ENCODE results near the gene SURF2.

SURF2 gene

DNA sequence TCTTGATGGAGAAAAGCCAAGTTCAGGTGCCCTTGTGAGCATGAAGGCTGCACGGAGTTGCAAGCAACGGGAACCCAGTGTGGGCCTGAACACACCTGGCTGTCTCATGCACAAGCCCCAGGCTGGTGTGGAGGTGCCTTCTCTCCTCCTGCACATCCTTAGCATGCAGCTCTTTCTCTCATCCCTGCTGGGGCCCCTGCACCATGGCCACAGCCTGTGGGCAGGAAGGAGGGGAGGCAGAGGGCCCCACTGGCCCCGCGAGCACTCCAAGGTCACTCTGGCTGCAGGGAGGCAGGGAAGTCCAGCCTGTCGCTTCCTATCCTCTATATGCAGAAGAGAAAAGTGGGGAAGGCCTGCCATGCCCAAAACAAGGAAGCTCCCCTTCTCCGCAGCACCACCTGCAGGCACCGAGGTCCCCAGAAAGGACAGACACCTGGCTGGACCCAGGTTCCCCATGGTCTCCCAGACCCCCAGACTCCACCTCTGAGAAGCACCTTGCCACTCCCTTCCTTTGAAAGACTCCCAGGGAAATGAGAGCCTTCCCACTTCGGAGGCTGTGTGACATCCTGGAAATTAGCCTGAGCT lies 38.4 kb downstream of the SURF2 start:
- Histone ChIP-seq H3K4me1 (no peaks in the 10 kb centered on the region), H3K27ac (no peak overlapping the region), H3K27me3 (peaks cover 0 to 34% of the 10 kb centered on the region in 2 donors), H3K4me3 (no peak overlapping the region), H3K36me3 (peaks cover 0 to under 1% (median 0%) of the 10 kb centered on the region in 3 donors), H3K9me3 (no peaks in the 10 kb centered on the region)
- intact Hi-C loops (cut with DNase I; ENCODE audit: low total_unique reads): no loop called here
- no peak for DNase-seq
- TF ChIP-seq, protein P1, sequence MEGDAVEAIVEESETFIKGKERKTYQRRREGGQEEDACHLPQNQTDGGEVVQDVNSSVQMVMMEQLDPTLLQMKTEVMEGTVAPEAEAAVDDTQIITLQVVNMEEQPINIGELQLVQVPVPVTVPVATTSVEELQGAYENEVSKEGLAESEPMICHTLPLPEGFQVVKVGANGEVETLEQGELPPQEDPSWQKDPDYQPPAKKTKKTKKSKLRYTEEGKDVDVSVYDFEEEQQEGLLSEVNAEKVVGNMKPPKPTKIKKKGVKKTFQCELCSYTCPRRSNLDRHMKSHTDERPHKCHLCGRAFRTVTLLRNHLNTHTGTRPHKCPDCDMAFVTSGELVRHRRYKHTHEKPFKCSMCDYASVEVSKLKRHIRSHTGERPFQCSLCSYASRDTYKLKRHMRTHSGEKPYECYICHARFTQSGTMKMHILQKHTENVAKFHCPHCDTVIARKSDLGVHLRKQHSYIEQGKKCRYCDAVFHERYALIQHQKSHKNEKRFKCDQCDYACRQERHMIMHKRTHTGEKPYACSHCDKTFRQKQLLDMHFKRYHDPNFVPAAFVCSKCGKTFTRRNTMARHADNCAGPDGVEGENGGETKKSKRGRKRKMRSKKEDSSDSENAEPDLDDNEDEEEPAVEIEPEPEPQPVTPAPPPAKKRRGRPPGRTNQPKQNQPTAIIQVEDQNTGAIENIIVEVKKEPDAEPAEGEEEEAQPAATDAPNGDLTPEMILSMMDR (IDR thresholded peaks at IDR 0.05): no peak

DNA sequence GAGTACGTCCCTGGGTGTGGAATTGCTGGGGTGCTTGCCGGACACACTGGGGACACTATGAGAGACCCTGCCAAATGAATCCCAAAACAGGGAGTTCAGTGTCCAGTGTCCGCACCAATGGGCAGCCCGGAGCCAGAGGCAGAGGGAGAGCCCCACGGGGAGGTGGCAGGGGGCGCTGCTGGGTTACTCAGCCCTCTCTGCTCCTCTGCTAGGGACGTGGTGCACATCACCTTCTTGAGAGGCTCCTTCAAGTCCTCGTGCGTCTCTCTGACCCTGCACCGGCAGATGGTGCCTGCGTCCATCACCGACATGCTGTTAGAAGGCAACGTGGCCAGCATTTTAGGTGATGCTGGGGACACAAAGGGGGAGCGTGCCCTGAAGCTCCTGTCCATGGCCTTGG lies 40.6 kb downstream of the SURF2 start:
- Histone ChIP-seq H3K27me3 (peaks cover 0 to 23% of the 10 kb centered on the region in 2 donors), H3K36me3 (peaks cover 0 to 18% (median 0%) of the 10 kb centered on the region in 3 donors), H3K4me1 (no peaks in the 10 kb centered on the region), H3K4me3 (no peak overlapping the region), H3K27ac (no peak overlapping the region), H3K9me3 (no peaks in the 10 kb centered on the region)
- intact Hi-C loops (cut with DNase I; ENCODE audit: low total_unique reads): no loop called here
- TF ChIP-seq, protein P1 (IDR thresholded peaks at IDR 0.05): no peak
- DNase-seq: no peak

GRCh38 chr9:133397370-133397769 lies 41.0 kb downstream of the SURF2 start:
- no peak for DNase-seq
- intact Hi-C loops (cut with DNase I; ENCODE audit: low total_unique reads): no loop called here

DNA sequence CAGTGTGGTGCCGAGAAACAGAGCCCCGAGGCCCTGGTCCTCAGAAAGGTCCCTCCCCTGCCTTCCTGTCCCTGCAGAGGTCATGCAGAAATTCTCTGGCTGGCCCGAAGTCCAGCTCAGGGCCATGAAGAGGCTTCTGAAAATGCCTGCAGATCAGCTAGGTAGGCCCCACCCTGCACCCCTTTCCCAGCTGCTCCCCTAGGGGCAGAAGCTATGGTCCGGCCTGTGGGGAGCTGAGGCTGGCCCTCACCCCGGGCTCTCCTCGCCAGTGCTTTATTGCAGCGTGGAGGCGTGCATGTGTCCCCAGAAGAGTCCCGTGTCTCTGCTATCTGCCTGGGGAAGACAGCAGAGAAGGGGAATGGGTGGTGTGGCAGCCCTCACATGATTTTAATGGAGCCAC lies 41.5 kb downstream of the SURF2 start:
- TF ChIP-seq, protein P1 (IDR thresholded peaks at IDR 0.05): no peak

More at GRCh38 chr9:133397370-133397769, 41.0 kb downstream of the SURF2 start:
- TF ChIP-seq, protein P1 (IDR thresholded peaks at IDR 0.05): no peak
- no peak overlapping the region for H3K27ac ChIP-seq
- peaks cover 0 to 22% (median 0%) of the 10 kb centered on the region in 3 donors for H3K36me3 ChIP-seq
- H3K4me1 ChIP-seq: no peaks in the 10 kb centered on the region
- H3K9me3 ChIP-seq: no peaks in the 10 kb centered on the region
- peaks cover 0 to 23% of the 10 kb centered on the region in 2 donors for H3K27me3 ChIP-seq
- H3K4me3 ChIP-seq: no peak overlapping the region

DNA sequence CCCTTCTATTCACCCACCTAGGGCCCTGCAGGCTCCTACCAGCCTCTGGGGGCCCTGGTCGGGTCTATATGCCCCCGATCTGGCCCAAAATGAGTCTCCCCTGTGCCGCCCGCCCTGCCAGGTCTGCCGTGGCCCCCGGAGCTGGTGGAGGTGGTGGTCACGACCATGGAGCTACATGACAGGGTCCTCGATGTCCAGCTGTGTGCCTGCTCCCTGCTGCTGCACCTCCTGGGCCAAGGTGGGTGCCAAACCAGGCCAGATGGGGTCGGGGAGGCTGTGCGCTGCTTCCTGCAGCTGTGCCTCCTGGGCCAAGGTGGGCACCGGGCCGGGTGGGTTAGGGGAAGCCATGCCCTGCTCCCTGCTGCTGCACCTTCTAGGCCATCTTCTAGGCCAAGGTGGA lies 43.9 kb downstream of the SURF2 start:
- Histone ChIP-seq H3K36me3 (peaks cover 6 to 51% (median 7%) of the 10 kb centered on the region in 3 donors), H3K4me1 (no peaks in the 10 kb centered on the region), H3K9me3 (no peaks in the 10 kb centered on the region), H3K27me3 (peaks cover 0 to 4% of the 10 kb centered on the region in 2 donors), H3K27ac (no peak overlapping the region), H3K4me3 (no peak overlapping the region)
- no peak for DNase-seq
- TF ChIP-seq, protein P1 (IDR thresholded peaks at IDR 0.05): no peak
- intact Hi-C loops (cut with DNase I; ENCODE audit: low total_unique reads): no loop called here

More for the DNA sequence above, 41.5 kb downstream of the SURF2 start:
- Histone ChIP-seq H3K27me3 (peaks cover 0 to 21% of the 10 kb centered on the region in 2 donors), H3K36me3 (peaks cover 0 to 27% (median 0%) of the 10 kb centered on the region in 3 donors), H3K9me3 (no peaks in the 10 kb centered on the region), H3K27ac (no peak overlapping the region), H3K4me1 (no peaks in the 10 kb centered on the region), H3K4me3 (no peak overlapping the region)
- no peak for DNase-seq
- intact Hi-C loops (cut with DNase I; ENCODE audit: low total_unique reads): no loop called here

Data from tibial artery (tissue), 4 donors.